Activated T-helper 1 cell treated with Interleukin-2 at 50 U/mL for 16 hours (primary cell): ENCODE data around the gene SLC39A5.

Experiments
- DNase-seq: peaks from one replicate; pipeline ENCODE4 v3.0.0-alpha.2; 2020; ENCODE audit warnings: low read depth

The SLC39A5 gene

GRCh38 chr12:56213878-56214277 lies 16.0 kb upstream of the SLC39A5 start:
- no peak for DNase-seq

GRCh38 chr12:56216461-56216860 lies 13.4 kb upstream of the SLC39A5 start:
- no peak for DNase-seq

GRCh38 chr12:56219840-56220239 lies 10.0 kb upstream of the SLC39A5 start:
- no peak for DNase-seq

- DNase-seq, result no peak
Measured at GRCh38 chr12:56220611-56221231, 9.1 kb upstream of the SLC39A5 start.

GRCh38 chr12:56221232-56221756 lies 8.6 kb upstream of the SLC39A5 start:
- DNase-seq, result no peak

- peak; percentile 84 for DNase-seq
Measured at GRCh38 chr12:56221757-56222530, 7.9 kb upstream of the SLC39A5 start, which contains the start of gene RNF41. Gene RNF41 (minus strand): TSS chr12:56221922. CDS start chr12:56214047, 7,875 bp downstream.

- no peak for DNase-seq
Measured at GRCh38 chr12:56222531-56222895, 7.3 kb upstream of the SLC39A5 start.

- DNase-seq, result no peak
Measured at GRCh38 chr12:56223571-56224101, 6.2 kb upstream of the SLC39A5 start.

GRCh38 chr12:56224102-56224701 lies 5.6 kb upstream of the SLC39A5 start, which contains the start of gene NABP2:
Gene NABP2 (plus strand): TSS chr12:56224342. CDS start chr12:56224857, 515 bp downstream.
- DNase-seq, result peak; percentile 92

- no peak for DNase-seq
Measured at GRCh38 chr12:56224954-56225353, 4.9 kb upstream of the SLC39A5 start.

GRCh38 chr12:56229082-56229481 lies 769 bp upstream of the SLC39A5 start:
- no peak for DNase-seq

- no peak for DNase-seq
Measured at GRCh38 chr12:56230432-56231183, 757 bp downstream of the SLC39A5 start.

GRCh38 chr12:56231184-56231582 lies 1.3 kb downstream of the SLC39A5 start:
- no peak for DNase-seq

GRCh38 chr12:56234746-56235436 lies 5.0 kb downstream of the SLC39A5 start:
- DNase-seq, result no peak

- DNase-seq, result no peak
Measured at GRCh38 chr12:56236091-56236490, 6.2 kb downstream of the SLC39A5 start.

GRCh38 chr12:56236985-56237384 lies 7.1 kb downstream of the SLC39A5 start:
- DNase-seq, result no peak

- no peak for DNase-seq
Measured at GRCh38 chr12:56237552-56237951, 7.7 kb downstream of the SLC39A5 start.

GRCh38 chr12:56241424-56242303 lies 11.8 kb downstream of the SLC39A5 start:
- DNase-seq, result no peak

- DNase-seq, result no peak
Measured at GRCh38 chr12:56242986-56243385, 13.1 kb downstream of the SLC39A5 start.

GRCh38 chr12:56243731-56244181 lies 13.9 kb downstream of the SLC39A5 start:
- no peak for DNase-seq
